IMR-90 (cell line): Measurements from ENCODE around the gene CDK18. TPM values are rescaled to one million over a fixed set of nuclear protein-coding genes. Genes with fewer than 3 reads are reported as not detected.

ENCODE experiments used
- ATAC-seq: fragments of 200-7000 bp; cut with Tn5 transposase; 2 replicates; pipeline ENCODE4 v1.9.1; 2020; ENCODE audit warnings: low read depth, mild to moderate bottlenecking, moderate library complexity
- BruUV-seq: library from RNA; stranded (reverse); fragments of 400-500 nt; replicated peaks from 2 replicates; lab custom pipeline; 2021; lab: Mats Ljungman, UMichigan
- CTCF ChIA-PET: fragments of 300-600 bp; formaldehyde crosslinking; extraction: SDS; loops from one replicate; lab custom pipeline; 2021; ENCODE audit warnings: antibody characterized with exemption; lab: Yijun Ruan, JAX
- POLR2A ChIA-PET: fragments of 300-600 bp; sonication (Branson Sonifier 250); formaldehyde crosslinking; loops from one replicate; lab custom pipeline; 2022; ENCODE audit warnings: antibody characterized with exemption; ENCODE audit not compliant: unreplicated experiment; lab: Charles Lee
- DNase-seq: peaks from one replicate; pipeline ENCODE4 v3.0.0; 2013
- H2AFZ ChIP-seq: replicated peaks from 2 replicates; pipeline ENCODE3; 2013; ENCODE audit warnings: low read length, mild to moderate bottlenecking; ENCODE audit not compliant: poor library complexity
- H2AK5ac ChIP-seq: 2 replicates; pipeline ENCODE4 v1.6.1; 2013; ENCODE audit warnings: low read depth, low read length, inconsistent platforms
- H2AK9ac ChIP-seq: replicated peaks from 2 replicates; pipeline ENCODE3; 2013; ENCODE audit warnings: mild to moderate bottlenecking, low read depth, low read length, moderate library complexity; ENCODE audit not compliant: poor library complexity
- H2BK120ac ChIP-seq: 2 replicates; pipeline ENCODE4 v1.6.1; 2013; ENCODE audit warnings: low read depth, low read length, inconsistent platforms
- H2BK15ac ChIP-seq: 3 replicates; pipeline ENCODE4 v1.6.1; 2013; ENCODE audit warnings: low read depth, low read length, inconsistent platforms
- H2BK20ac ChIP-seq: 2 replicates; pipeline ENCODE4 v1.6.1; 2013; ENCODE audit warnings: low read depth, mild to moderate bottlenecking, inconsistent platforms, low read length, moderate library complexity
- H2BK5ac ChIP-seq: 2 replicates; pipeline ENCODE4 v1.6.1; 2013; ENCODE audit warnings: mild to moderate bottlenecking, low read depth, low read length, inconsistent platforms; ENCODE audit not compliant: poor library complexity, severe bottlenecking
- H3K14ac ChIP-seq: replicated peaks from 2 replicates; pipeline ENCODE4 v1.6.1; 2013; ENCODE audit warnings: low read depth, low read length, inconsistent platforms
- H3K18ac ChIP-seq: 2 replicates; pipeline ENCODE4 v1.6.1; 2013; ENCODE audit warnings: low read depth, low read length, control low read depth
- H3K23ac ChIP-seq: 2 replicates; pipeline ENCODE4 v1.6.1; 2013; ENCODE audit warnings: low read depth, low read length, inconsistent platforms
- H3K27ac ChIP-seq: 2 replicates; pipeline ENCODE4 v1.5.1; 2013; ENCODE audit warnings: mild to moderate bottlenecking, control low read depth, low read length; ENCODE audit not compliant: insufficient read depth
- H3K27me3 ChIP-seq: 2 replicates; pipeline ENCODE4 v1.6.1; 2013; ENCODE audit warnings: low read length; ENCODE audit not compliant: control insufficient read depth, insufficient read depth
- H3K36me3 ChIP-seq: 2 replicates; pipeline ENCODE4 v1.6.1; 2013; ENCODE audit warnings: low read length, mixed read lengths; ENCODE audit not compliant: control insufficient read depth, insufficient read depth
- H3K4ac ChIP-seq: 2 replicates; pipeline ENCODE4 v1.6.1; 2013; ENCODE audit warnings: low read depth, low read length, inconsistent platforms
- H3K4me1 ChIP-seq: 2 replicates; pipeline ENCODE4 v1.6.1; 2013; ENCODE audit warnings: low read length, mixed read lengths; ENCODE audit not compliant: control insufficient read depth, insufficient read depth
- H3K4me2 ChIP-seq: 2 replicates; pipeline ENCODE4 v1.6.1; 2013; ENCODE audit warnings: low read depth, mild to moderate bottlenecking, control low read depth, low read length, moderate library complexity
- H3K4me3 ChIP-seq: 2 replicates; pipeline ENCODE4 v1.5.1; 2013; ENCODE audit warnings: low read depth, mild to moderate bottlenecking, control low read depth, low read length, moderate library complexity; ENCODE audit not compliant: insufficient read depth
- H3K56ac ChIP-seq: 2 replicates; pipeline ENCODE4 v1.6.1; 2013; ENCODE audit warnings: low read length, inconsistent platforms; ENCODE audit not compliant: insufficient read depth; ENCODE audit errors: extremely low read depth
- H3K79me1 ChIP-seq, 2 experiments: 2 replicates each; pipeline ENCODE4 v1.6.1; 2013; ENCODE audit warnings: low read length in 2 of 2, inconsistent platforms in 1 of 2, low read depth in 1 of 2
- H3K9ac ChIP-seq: 2 replicates; pipeline ENCODE4 v1.6.1; 2013; ENCODE audit warnings: low read depth, low read length, control low read depth
- H3K9me1 ChIP-seq: 2 replicates; pipeline ENCODE4 v1.6.1; 2013; ENCODE audit warnings: low read length, inconsistent platforms; ENCODE audit not compliant: insufficient read depth
- H3K9me3 ChIP-seq: 2 replicates; pipeline ENCODE4 v1.6.1; 2013; ENCODE audit warnings: low read length; ENCODE audit not compliant: control insufficient read depth, insufficient read depth
- H4K20me1 ChIP-seq: 2 replicates; pipeline ENCODE4 v1.6.1; 2013; ENCODE audit warnings: low read length, inconsistent platforms; ENCODE audit not compliant: insufficient read depth
- H4K5ac ChIP-seq: 2 replicates; pipeline ENCODE4 v1.6.1; 2013; ENCODE audit warnings: mild to moderate bottlenecking, low read depth, low read length, control low read depth
- H4K8ac ChIP-seq, 2 experiments: 2 replicates each; pipeline ENCODE4 v1.6.1; 2013; ENCODE audit warnings: low read depth in 2 of 2, low read length in 2 of 2, control low read depth in 1 of 2, inconsistent platforms in 1 of 2
- H4K91ac ChIP-seq: 2 replicates; pipeline ENCODE4 v1.6.1; 2013; ENCODE audit warnings: low read depth, low read length, inconsistent platforms; ENCODE audit not compliant: insufficient read depth
- BHLHE40 ChIP-seq: fragments of 150-350 bp; IDR thresholded peaks from 2 replicates; pipeline ENCODE4 v1.6.1; 2016; ENCODE audit warnings: mild to moderate bottlenecking, low read depth, low read length
- CEBPB ChIP-seq: IDR thresholded peaks from 2 replicates; pipeline ENCODE4 v1.6.1; 2012; ENCODE audit warnings: low read depth, low read length, improper control_type of control experiment
- CHD1 ChIP-seq: IDR thresholded peaks from 2 replicates; pipeline ENCODE4 v1.6.1; 2012; ENCODE audit warnings: low read depth, low read length, improper control_type of control experiment
- CTCF ChIP-seq: conservative IDR thresholded peaks from 2 replicates; pipeline ENCODE4 v1.5.1; 2012; ENCODE audit warnings: mild to moderate bottlenecking, low read depth, low read length, improper control_type of control experiment
- ELK1 ChIP-seq: fragments of 150-350 bp; IDR thresholded peaks from 2 replicates; pipeline ENCODE4 v1.6.1; 2016; ENCODE audit warnings: low read depth, mild to moderate bottlenecking, low read length, moderate library complexity, borderline replicate concordance
- FOS ChIP-seq: fragments of 150-350 bp; IDR thresholded peaks from 2 replicates; pipeline ENCODE4 v1.6.1; 2016; ENCODE audit warnings: low read depth, low read length
- MAFK ChIP-seq: IDR thresholded peaks from 2 replicates; pipeline ENCODE4 v1.6.1; 2012; ENCODE audit warnings: low read depth, low read length, improper control_type of control experiment
- MAZ ChIP-seq: IDR thresholded peaks from 2 replicates; pipeline ENCODE4 v1.6.1; 2012; ENCODE audit warnings: low read depth, mild to moderate bottlenecking, low read length, improper control_type of control experiment, moderate library complexity, borderline replicate concordance
- MXI1 ChIP-seq: IDR thresholded peaks from 2 replicates; pipeline ENCODE4 v1.6.1; 2012; ENCODE audit warnings: low read depth, mild to moderate bottlenecking, low read length, moderate library complexity, borderline replicate concordance
- NFE2L2 ChIP-seq: fragments of 150-350 bp; IDR thresholded peaks from 2 replicates; pipeline ENCODE4 v1.6.1; 2016; ENCODE audit warnings: low read depth, mild to moderate bottlenecking, low read length
- POLR2A ChIP-seq: IDR thresholded peaks from 2 replicates; pipeline ENCODE4 v1.6.1; 2012; ENCODE audit warnings: mild to moderate bottlenecking, low read depth, low read length
- RAD21 ChIP-seq: IDR thresholded peaks from 2 replicates; pipeline ENCODE4 v1.6.1; 2012; ENCODE audit warnings: low read length, improper control_type of control experiment
- RCOR1 ChIP-seq: IDR thresholded peaks from 2 replicates; pipeline ENCODE4 v1.6.1; 2012; ENCODE audit warnings: mild to moderate bottlenecking, low read length, improper control_type of control experiment; ENCODE audit not compliant: insufficient replicate concordance
- RFX5 ChIP-seq: IDR thresholded peaks from 2 replicates; pipeline ENCODE4 v1.8.0; 2012; ENCODE audit warnings: low read depth, mild to moderate bottlenecking, low read length, moderate library complexity
- SMC3 ChIP-seq: fragments of 150-350 bp; IDR thresholded peaks from 2 replicates; pipeline ENCODE4 v1.6.1; 2016; ENCODE audit warnings: low read depth, mild to moderate bottlenecking, antibody characterized with exemption, low read length, moderate library complexity
- WGBS, 2 experiments: methylation state at CpG; one replicate each; pipeline versions ENCODE4 v1.1.5 to v1.1.7; 2013; ENCODE audit warnings: missing lambda C conversion rate in 2 of 2; ENCODE audit not compliant: insufficient read length in 1 of 2; ENCODE audit errors: extremely low coverage in 2 of 2; 5-methylcytosine and 5-hydroxymethylcytosine counted together
- dilution Hi-C: fragments of 300-500 bp; cut with HindIII; formaldehyde crosslinking; loops from one replicate; pipeline ENCODE4 v1.14.3; 2018; ENCODE audit warnings: low sequenced_read_pairs; ENCODE audit not compliant: unreplicated experiment
- in situ Hi-C: fragments of 300-500 bp; cut with MboI; formaldehyde crosslinking; loops from 3 replicates; pipeline ENCODE4 v1.14.3; 2019; ENCODE audit warnings: low sequenced_read_pairs, inconsistent platforms, mixed read lengths
- intact Hi-C: fragments of 100-400 bp; cut with micrococcal nuclease; formaldehyde crosslinking; loops from 2 replicates; pipeline ENCODE4 v1.10.0; 2022
- polyA plus RNA-seq, 3 experiments: library from polyadenylated mRNA; depleted of rRNA; stranded (reverse); fragments of >200 nt; gene quantifications; 2 replicates each; pipeline ENCODE4 v1.2.3, GENCODE V29; 2012; ENCODE audit warnings: low replicate concordance in 1 of 3
- total RNA-seq: library from RNA; depleted of rRNA; stranded (reverse); fragments of >200 nt; gene quantifications from 2 replicates; pipeline ENCODE4 v1.2.3, GENCODE V29; 2012
- TF ChIP-seq, protein P1 (sequence below): fragments of 150-350 bp; IDR thresholded peaks from 2 replicates; pipeline ENCODE4 v1.6.1; 2017; ENCODE audit warnings: mild to moderate bottlenecking, antibody characterized with exemption, low read length, low read depth

The CDK18 gene
- total and polyA plus RNA-seq, 2 of the 4 experiments (the other 2 are of a cell fraction), result 0.18 to 0.48 TPM

DNA sequence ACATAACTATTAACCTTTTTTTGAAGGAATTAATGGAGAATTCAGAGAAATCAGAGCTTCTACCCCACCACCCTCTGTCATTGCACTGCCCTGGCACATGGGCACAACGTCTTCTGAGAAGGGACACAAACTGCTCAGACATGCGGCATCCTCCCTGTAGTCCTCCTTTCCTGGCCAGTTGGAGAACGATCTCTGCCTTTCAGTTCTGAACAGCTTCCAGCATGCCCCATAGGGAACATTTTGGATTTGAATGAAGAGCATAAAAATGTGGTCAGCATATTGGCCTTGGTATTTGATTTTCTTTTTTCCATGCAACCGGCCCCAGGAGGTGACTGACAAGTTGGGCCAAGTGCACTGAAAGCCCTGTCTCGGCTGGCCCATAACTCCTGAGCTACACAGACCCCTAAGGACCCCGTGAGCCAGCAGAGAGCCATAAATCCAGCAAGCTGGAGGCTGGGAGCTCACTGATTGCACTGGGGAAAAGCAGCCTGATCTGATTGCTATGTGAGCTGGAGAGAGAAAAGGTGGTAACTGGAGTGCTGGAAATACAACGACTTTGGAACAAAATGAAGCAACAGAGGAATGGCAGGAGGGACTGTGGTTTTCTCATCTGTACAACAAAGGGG lies 37.8 kb upstream of the CDK18 start:
- Histone ChIP-seq H3K9ac (no peak overlapping the region), H3K27me3 (peaks cover 40% of the 10 kb centered on the region), H2BK15ac (no peak overlapping the region), H3K56ac (no peak overlapping the region), H3K79me1 (no peaks in the 10 kb centered on the region), H2AFZ (no peak overlapping the region), H4K91ac (no peak overlapping the region), H4K20me1 (no peaks in the 10 kb centered on the region), H2BK120ac (no peak overlapping the region), H3K9me3 (no peaks in the 10 kb centered on the region), H3K14ac (no peak overlapping the region), H3K23ac (no peak overlapping the region), H2BK5ac (no peak overlapping the region), H3K4me3 (no peak overlapping the region), H2BK20ac (no peak overlapping the region), H3K4ac (no peak overlapping the region), H4K5ac (no peak overlapping the region), H3K4me1 (no peaks in the 10 kb centered on the region), H3K27ac (no peak overlapping the region), H3K4me2 (no peak overlapping the region), H3K9me1 (no peaks in the 10 kb centered on the region), H3K36me3 (no peaks in the 10 kb centered on the region), H2AK5ac (no peak overlapping the region), H3K18ac (no peak overlapping the region), H2AK9ac (no peak overlapping the region), H4K8ac (no peak overlapping the region)
- intact Hi-C loops, result no loop called here
- no peak for DNase-seq
- WGBS, 2 experiments, result 8% methylated on average over 2 of the region's 7 CpGs; no CpG with 5 or more reads in 1 of the 2 experiments
- no peak for ATAC-seq
- ChIA-PET CTCF (interaction anchor here (0.6 to 0.8 kb wide), 2 partner anchors 25 to 46 kb away, joined by 3 to 4 read pairs; no protein-coding TSS in a partner anchor), POLR2A (no interaction called here)
- dilution Hi-C loops, result no loop called here
- no peak for TF ChIP-seq BHLHE40
- TF ChIP-seq RCOR1, result no peak
- no peak for TF ChIP-seq CTCF
- no peak for TF ChIP-seq MXI1
- no peak for TF ChIP-seq POLR2A
- TF ChIP-seq FOS, result no peak
- no peak for TF ChIP-seq CEBPB
- no peak for TF ChIP-seq CHD1
- TF ChIP-seq RAD21, result no peak
- TF ChIP-seq RFX5, result no peak
- TF ChIP-seq, protein P1, sequence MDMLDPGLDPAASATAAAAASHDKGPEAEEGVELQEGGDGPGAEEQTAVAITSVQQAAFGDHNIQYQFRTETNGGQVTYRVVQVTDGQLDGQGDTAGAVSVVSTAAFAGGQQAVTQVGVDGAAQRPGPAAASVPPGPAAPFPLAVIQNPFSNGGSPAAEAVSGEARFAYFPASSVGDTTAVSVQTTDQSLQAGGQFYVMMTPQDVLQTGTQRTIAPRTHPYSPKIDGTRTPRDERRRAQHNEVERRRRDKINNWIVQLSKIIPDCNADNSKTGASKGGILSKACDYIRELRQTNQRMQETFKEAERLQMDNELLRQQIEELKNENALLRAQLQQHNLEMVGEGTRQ, result no peak
- no peak for TF ChIP-seq NFE2L2
- TF ChIP-seq MAFK, result no peak
- TF ChIP-seq ELK1, result no peak
- TF ChIP-seq SMC3, result no peak
- no peak for TF ChIP-seq MAZ
- in situ Hi-C loops, result no loop called here
- no TSS peak for BruUV-seq
